HG02840 (cell line): ENCODE results near the gene MARCO.

Source experiments
- ATAC-seq: cut with Tn5 transposase; IDR thresholded peaks from one replicate; pipeline ENCODE4 v1.9.1; 2021; ENCODE audit warnings: mild to moderate bottlenecking, moderate library complexity, moderate number of reproducible peaks; ENCODE audit not compliant: unreplicated experiment, low FRiP score

The MARCO gene

DNA sequence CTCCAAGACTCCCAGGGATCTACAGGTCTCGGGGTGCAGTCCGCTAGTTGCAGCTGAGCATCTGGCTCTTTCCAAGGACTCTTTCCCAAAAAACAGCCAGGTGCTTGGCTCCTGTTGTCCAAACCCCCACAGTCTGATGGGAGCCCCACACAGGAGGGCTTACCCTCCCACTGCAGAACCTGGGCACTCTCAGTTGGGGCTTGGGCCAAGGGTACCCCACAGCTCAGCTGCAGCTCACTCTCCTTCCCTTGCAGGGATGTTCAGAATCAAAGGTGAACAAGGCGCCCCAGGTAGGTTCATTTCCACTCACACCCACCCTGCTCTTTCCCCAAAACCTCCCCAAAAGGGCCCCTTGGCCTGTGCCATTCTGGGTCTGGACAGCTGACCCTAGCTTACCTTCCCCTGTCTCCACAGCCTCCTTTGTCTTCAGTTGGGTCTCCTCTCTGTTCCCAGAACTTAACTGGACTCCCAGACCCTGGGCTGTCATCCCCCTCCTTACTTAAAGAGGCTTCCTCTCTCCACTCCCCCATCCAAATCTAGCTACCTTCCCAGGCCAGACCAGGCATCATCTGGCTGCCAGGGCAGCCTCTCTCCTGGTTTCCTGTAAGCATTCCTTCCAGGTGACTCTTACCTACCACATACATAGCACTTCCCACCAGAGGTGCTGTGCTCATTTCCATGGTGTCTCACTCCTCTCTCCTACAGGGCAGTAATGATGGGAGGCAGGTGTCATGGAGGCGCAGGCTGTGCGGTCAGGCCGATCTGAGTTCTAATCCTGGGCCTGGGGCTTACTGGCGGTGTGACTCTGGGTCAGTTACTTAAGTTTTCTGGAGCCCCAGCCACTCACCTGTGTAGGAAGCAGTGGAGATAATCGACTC lies 29.5 kb downstream of the MARCO start:
- no peak for ATAC-seq

DNA sequence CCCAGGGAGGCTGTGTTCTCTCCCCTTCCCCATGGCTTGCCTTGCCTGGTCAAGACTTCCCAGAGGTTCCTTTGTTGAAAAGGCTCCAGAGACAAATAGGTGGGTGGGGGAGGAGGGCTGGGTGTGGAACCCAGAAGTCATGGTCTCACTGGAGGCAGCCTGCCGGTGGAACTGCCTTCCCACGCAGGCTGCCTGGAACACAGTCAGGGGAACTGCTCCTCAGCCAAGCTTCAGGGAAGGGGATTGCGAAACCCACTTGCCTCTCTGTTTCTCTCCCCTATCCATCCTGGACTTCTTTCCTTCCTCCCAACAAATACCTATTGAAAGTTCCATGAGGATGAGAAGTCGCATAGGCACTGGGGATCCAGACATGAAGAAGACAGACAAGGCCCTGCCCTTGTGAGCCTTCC lies 31.6 kb downstream of the MARCO start:
- ATAC-seq, result no peak

DNA sequence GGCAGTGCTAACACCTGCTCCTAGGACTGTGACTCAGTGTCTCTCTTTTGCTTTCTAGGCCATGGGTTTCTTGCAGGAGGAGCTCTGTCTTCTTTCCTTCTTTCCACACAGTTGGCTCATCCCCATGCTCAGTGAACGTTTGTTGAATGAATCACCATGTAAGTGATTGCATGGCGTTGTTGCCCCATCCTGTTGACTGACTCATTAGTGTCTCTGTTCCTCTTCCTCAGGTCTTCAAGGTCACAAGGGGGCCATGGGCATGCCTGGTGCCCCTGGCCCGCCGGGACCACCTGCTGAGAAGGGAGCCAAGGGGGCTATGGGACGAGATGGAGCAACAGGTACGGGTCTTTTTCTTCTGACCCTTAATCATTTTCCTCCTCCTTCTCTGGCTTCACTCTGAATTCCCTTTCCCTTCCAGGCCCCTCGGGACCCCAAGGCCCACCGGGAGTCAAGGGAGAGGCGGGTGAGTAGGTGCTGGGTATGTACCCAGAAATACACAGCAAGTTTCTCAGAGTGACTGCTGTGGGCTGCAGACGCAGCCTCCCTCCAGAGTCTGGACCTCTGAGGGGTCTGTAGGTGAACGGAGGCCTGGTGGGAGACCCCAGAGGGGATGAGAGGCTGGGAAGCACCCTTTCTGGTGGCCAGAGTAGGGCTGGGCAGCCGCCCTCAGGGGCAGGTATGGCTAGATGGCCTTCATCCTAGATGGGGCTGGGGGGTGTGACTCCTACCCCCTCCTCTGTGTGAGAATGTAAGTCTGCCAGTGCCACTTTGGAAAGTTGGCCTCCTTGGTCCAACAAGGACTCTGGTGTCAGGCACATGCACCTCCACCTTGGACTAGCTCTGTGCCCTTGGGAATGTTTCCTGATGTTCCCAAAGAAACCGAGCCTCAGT lies 32.4 kb downstream of the MARCO start:
- no peak for ATAC-seq

DNA sequence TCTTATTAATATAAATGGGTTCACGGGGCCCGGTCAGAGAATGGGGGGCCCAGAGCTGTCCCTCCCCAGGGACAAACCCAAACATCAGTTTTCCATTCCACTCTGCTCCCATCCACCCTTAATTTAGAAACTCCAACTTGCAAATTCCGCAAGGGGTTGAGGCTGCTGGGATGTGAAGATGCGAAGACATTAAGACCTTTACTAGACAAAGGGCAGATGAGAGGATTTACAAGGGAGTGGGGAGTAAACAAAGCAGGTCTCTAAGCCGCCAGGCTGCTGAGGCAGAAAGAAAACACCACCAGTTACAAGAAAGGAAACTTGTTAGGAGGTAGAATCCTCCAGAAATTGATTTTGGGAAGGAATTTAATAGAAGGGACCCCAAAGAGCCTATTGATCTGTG lies 33.1 kb downstream of the MARCO start:
- no peak for ATAC-seq

DNA sequence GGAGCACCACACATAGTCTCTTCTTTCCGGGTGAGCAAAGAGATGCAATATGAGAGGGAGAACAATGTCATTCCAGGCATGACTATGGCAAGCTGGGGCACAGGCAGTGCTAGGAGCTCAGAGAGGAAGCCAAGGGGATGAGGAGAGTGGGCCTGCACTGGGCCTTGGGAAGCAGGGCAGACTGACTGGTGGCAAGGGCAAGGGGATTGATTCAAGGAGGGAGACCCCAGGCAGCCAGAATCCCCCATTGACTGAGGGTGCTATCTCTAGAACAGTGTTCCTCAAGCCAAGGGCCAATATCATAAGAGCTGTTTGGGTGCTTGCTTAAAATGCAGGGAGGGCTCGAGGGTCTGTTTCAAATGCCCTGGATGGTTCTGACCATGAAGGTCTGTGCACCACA lies 36.1 kb downstream of the MARCO start:
- ATAC-seq, result no peak

DNA sequence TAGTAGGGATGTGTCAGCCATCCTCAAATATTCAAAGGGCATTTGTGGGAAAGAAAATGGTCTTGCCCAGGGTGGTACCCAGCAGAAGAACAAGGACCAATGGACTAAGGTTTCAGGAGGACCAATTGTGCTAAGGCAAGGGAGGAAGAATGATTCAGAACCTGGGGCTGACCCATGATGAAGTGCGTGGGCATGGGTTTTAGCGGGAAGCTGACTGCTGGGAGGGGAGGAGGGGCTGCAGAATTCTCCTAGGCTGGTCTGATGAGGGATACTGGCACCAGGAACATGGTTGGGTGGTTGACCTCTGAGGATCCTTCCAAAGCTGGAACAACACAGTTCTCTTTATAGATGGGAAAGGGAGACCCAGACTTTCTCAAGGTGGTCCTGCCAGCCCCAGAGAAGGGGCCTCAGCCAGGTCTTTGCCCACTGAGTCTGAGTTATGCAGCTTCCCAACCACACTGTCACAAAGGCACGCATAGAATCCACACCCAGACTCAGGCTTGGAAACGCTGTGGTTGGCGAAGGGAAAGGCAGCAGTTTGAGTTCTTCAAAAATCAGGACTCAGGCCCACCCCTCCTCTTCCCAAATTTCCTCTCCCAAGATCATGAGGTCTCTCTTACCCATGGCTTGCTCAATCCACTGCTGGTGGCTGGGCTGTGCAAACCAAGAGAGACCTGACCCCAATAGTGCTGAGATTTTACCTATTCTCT lies 37.3 kb downstream of the MARCO start:
- ATAC-seq, result no peak

DNA sequence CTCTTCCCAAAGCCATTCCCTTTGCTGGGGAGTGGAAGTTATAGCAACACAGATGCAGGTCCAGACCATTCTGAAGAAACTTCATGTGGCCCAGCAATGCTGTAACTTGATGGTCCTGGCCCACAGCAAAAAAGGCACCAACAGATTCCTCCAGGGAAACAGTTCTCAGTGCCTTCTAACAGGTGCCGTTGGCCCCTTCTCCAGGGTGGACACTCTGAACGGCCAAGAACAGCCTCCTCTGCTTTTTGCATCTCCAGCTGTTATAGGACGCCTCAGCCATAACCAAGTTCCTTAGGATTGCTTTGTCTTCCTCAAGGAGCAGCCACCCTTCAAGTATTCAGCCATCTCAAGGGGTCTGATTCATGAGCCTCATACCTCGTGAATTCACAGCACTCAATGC lies 38.0 kb downstream of the MARCO start:
- ATAC-seq, result no peak

DNA sequence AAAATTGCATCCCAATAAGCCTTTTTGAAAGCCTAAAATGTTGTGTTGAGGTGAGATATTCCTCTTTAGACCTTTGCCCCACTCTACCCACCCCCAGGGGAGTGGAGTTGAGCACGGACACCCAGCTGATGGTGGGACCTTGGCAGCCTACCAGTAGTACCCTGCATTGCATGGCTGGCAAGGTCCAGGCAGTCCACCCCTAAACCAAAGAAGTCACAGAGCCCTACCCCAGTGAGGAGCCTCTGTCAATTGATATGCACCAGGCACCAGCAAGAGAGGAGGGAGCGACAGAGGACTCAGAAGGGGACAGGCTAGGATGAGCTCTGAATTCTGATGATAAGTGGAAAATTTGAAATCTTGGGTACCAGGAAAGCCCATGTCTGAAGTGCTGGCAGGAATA lies 38.6 kb downstream of the MARCO start:
- no peak for ATAC-seq

DNA sequence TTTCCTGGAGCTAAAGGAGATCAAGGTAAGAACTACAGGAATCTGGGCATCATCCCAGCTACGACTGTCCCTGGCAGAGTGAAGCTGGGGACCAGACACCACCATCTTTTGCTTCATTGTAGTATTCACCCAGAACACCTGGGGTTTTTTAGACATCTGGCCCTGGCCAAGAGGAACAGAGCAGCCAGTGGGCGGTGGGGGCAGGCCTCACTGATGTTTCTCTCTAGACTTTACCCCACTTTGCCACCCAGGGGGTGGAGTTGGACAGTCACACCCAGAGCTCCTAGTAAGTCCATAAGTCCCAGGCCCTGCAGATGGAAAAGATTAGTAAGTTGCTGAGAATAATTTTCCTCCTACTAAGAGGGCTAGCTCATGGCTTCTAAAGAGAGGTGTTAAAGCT lies 39.6 kb downstream of the MARCO start:
- ATAC-seq, result no peak

DNA sequence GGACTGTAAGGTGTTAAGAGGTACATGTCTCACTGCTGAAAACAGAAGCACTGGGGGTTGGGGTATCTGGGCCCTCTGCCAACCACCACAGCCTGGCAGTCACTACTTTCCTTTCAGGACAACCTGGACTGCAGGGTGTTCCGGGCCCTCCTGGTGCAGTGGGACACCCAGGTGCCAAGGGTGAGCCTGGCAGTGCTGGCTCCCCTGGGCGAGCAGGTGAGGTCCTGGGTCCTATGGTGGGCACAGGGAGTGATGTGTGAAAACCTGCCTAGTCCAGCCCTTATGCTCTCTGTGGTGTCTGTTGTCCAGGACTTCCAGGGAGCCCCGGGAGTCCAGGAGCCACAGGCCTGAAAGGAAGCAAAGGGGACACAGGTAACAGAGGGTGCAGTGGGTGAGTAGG lies 40.0 kb downstream of the MARCO start:
- no peak for ATAC-seq

DNA sequence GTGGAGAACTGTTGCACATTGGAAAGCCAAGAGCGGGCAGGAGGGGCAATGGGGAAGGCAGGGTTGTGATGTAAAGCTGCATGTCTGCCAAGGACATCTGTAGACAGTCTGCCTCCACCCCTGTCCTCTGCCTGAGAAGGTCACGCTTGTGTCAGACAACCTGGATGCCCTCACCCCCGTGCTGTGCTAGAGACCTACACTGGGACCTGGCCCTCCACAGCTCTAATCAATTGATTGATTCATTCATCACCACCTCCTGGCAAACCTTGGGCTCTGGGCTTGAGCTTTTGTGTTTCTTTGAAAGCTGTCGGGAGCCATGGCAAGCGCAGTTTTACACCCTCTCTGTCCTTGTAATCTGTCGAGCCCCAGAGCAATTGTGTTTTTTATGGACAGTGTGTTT lies 41.1 kb downstream of the MARCO start:
- ATAC-seq, result no peak

DNA sequence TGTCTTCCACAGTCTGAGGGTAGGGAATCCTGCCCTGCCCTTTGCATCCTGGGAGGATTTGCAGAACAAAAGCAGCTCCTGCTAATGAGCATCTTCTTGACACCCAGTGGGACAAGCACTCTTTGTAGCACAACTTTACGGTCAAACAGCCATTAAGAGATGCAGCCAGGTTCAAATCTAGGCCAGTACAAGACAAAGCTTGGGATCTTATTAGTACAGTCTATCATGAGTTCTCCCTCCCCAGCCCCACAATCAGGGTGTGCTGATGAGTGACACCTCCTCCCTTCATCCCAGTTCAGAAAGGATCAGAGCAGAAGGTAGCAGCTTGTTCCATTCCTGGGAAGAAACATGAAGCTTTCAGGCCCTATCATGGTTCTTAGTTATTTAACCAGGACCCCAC lies 41.9 kb downstream of the MARCO start:
- no peak for ATAC-seq

DNA sequence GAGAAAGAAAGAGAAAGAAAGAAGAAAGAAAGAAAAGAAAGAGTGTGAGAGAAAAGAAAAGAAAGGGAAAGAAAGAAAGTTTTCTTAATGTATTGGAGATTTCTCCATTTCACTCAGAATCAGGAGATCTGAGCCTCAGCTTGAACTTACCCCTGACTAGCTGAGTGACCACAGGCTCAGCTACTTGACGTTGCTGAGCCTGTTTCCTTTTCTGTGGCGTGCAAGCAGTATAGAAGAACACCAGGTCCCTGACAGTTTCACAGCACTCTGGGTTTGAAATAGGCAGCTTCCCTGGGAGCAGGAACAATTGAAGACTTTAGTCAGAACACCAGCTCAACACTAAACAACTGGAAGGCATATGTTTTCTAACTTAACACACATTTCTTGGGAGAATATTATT lies 44.7 kb downstream of the MARCO start:
- no peak for ATAC-seq

DNA sequence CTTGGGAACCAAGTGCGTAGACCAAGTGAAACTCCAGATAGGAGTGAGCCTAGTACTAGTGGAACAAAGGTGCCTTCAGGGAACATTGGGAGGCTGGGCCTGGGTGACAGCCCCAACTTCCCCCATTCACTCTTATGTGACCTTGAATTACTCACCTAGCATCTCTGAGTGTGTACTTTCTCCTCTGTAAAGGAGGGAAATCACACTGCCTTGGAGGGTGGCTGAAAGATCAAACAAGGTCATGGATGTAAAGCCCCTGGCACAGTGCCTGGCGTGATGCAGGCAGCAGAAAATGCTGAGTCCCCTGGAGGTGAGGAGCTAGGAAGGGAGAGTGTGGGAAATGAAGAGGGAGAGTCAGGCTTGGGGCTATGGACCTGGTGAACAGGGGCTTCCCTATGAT lies 45.9 kb downstream of the MARCO start:
- ATAC-seq, result no peak

DNA sequence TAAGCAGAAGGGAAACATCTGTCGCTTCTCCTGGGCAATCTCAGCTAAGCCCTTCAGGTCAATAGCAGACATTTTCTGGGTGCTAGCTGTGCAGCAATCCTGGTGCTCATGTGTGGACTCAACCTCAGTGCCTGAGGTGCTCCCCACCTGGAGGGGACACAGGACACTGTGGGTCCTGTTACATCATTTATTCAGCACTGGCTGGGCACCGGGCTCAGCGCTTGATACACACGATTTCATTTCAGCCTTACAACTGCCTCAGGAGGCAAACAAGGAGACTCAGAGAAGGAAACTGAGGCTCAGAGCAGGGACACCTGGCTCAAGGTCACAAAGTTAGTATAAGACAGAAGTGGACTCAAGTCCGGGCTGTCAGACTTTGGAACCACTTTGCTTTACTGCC lies 46.7 kb downstream of the MARCO start:
- no peak for ATAC-seq

DNA sequence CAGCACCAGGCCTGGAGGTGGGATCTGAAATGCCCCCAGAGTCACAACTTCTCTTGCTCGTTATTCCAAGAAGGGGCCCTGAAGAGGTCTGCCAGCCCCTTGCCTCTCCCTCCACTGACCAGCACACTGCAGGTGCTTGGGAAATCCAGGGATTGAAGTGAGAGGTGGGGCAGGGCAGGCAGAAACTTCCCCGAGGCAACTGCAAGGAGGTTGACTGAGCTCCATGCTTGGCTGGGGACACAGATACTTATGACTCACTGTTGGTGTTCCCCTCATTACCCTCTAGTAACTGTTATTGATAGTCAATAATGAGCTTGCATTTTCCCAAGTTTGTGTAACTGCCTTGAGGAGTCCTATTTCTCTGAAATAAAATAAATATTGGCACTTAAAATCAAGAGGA lies 47.5 kb downstream of the MARCO start:
- ATAC-seq, result peak; percentile 64

DNA sequence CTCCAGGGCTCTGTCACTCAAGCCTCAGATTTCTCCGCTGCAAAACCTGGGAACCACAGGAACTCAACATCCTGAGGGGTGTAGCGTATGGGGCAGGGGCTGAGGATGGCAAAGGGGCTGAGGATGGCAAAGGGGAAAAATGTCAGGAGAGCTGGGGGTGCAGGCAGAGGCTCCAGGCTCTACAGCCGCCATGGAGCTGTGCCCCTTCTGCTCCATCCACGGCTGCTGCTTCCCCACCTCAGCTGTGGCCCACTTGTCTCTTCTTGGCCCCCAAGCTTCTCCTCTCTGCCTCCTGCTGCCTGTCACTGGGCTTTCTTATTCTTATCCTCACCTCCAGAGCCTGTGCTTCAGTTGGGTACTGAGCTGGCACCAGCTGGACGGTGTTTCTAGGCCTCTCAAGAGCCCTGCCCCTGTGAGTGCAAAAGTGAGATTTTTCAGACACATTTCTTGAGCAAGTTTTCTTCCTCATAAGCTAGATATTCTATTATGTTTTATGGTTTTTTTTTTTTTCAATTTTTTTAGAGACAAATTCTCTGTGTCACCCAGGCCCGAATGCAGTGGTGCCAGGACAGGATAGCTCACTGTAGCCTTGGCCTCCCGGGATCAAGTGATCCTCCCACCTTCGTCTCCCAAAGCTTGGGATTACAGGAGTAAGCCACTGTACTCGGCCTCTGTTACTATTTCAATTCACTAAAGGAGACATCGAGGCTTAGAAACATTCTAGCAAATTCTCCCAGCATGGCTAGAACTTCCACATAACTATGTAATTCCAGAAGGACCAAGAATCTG lies 49.0 kb downstream of the MARCO start:
- no peak for ATAC-seq

DNA sequence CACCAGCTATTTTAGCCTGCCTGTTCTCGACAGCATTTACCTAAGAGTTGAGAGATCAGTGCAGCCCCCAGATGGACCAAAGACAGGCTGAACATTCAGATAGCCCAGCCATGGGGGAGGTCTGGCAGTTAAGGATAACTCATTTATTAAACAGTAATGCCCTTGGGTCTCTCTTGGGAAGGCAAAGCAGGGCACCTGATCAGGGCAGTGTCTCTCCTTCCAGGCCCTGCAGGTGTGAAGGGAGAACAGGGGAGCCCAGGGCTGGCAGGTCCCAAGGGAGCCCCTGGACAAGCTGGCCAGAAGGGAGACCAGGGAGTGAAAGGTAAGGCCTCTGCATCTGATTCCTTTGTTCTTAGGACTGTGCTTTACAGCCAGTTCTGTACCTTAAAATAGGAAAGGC lies 49.6 kb downstream of the MARCO start:
- ATAC-seq, result no peak

DNA sequence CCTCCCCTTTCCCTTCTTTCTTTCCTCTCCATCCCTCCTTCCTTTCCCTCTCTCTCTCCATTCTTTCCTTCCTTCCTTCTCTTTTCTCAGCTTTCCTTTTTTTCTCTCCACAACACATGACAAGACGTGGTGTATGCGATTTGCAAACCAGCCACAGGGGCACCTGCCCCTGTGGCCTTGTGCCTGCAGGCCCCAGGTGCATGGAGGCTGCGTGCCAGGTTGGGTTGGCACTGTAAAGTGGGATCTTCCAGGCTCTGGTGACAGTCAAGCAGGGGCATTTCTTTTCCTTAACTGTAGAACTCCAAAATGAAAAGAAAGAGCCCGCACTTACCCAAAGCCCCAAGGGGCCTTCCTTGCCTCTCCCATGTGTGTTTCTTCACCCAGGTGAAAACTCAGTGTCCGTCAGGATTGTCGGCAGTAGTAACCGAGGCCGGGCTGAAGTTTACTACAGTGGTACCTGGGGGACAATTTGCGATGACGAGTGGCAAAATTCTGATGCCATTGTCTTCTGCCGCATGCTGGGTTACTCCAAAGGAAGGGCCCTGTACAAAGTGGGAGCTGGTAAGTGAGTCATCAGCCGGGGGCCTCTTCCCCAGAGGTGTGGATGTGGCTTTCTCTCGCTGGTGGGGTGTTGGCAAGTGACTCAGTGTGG lies 50.9 kb downstream of the MARCO start:
- ATAC-seq, result no peak

DNA sequence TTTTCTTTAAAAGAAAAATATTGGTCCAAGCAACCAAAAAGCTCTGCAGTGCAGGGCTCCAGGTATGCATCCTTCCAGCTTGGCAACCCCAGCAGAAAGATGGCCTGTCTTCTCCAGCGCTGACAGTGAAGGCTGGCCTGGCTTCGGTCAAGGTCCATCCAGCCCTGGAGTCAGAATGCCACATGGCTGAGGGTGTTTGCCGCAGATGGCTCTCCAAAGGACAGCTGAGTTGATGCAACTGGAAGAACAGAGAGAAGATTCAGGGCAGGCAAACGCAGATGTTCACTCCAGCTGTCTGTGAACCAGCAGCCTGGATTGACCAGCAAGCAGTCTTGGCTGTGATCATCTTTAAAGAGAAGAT lies 51.4 kb downstream of the MARCO start:
- ATAC-seq, result no peak
